Fibroblast of pulmonary artery (primary cell): ENCODE results near the gene DKK3.
A peak's percentile ranks its signal among the peaks of the same experiment; 100 is the strongest.

Source experiments
- DNase-seq: peaks from one replicate; pipeline ENCODE4 v3.0.0-alpha.2; 2010; ENCODE audit warnings: low read depth
- H3K4me3 ChIP-seq: replicated peaks from 2 replicates; pipeline ENCODE4 v1.5.1; 2011; ENCODE audit warnings: low read depth, mild to moderate bottlenecking, control low read depth, low read length, moderate library complexity
- CTCF ChIP-seq: IDR thresholded peaks from 2 replicates; pipeline ENCODE4 v1.5.1; 2011; ENCODE audit warnings: mild to moderate bottlenecking, control low read depth, low read length, inconsistent platforms; ENCODE audit errors: missing control alignments

DKK3 gene

GRCh38 chr11:11981840-11982239, 26.6 kb downstream of the DKK3 start:
- TF ChIP-seq CTCF, result no peak
- DNase-seq, result no peak
- H3K4me3 ChIP-seq, result no peak overlapping the region

- TF ChIP-seq CTCF, result no peak
- no peak overlapping the region for H3K4me3 ChIP-seq
- no peak for DNase-seq
Measured at GRCh38 chr11:11981364-11981763, 27.1 kb downstream of the DKK3 start.

GRCh38 chr11:11980841-11981308, 27.6 kb downstream of the DKK3 start:
- DNase-seq, result no peak
- no peak overlapping the region for H3K4me3 ChIP-seq
- no peak for TF ChIP-seq CTCF

GRCh38 chr11:11980200-11980599, 28.2 kb downstream of the DKK3 start:
- H3K4me3 ChIP-seq, result no peak overlapping the region
- no peak for TF ChIP-seq CTCF
- DNase-seq, result no peak

GRCh38 chr11:11979488-11980117, 28.8 kb downstream of the DKK3 start:
- H3K4me3 ChIP-seq, result no peak overlapping the region
- DNase-seq, result peak; percentile 85
- no peak for TF ChIP-seq CTCF

- DNase-seq, result peak; percentile 95
- TF ChIP-seq CTCF, result no peak
- no peak overlapping the region for H3K4me3 ChIP-seq
Measured at GRCh38 chr11:11978792-11979487, 29.5 kb downstream of the DKK3 start.
